HUDEP-2 (cell line): ENCODE data around the gene AIFM3.
A peak's percentile ranks its signal among the peaks of the same experiment; 100 is the strongest.

ENCODE experiments used
- DNase-seq, 76 experiments: peaks; one replicate each; lab custom pipeline; 2025; ENCODE audit not compliant: unreplicated experiment in 76 of 76; lab: John Stamatoyannopoulos, UW

Gene AIFM3

DNA sequence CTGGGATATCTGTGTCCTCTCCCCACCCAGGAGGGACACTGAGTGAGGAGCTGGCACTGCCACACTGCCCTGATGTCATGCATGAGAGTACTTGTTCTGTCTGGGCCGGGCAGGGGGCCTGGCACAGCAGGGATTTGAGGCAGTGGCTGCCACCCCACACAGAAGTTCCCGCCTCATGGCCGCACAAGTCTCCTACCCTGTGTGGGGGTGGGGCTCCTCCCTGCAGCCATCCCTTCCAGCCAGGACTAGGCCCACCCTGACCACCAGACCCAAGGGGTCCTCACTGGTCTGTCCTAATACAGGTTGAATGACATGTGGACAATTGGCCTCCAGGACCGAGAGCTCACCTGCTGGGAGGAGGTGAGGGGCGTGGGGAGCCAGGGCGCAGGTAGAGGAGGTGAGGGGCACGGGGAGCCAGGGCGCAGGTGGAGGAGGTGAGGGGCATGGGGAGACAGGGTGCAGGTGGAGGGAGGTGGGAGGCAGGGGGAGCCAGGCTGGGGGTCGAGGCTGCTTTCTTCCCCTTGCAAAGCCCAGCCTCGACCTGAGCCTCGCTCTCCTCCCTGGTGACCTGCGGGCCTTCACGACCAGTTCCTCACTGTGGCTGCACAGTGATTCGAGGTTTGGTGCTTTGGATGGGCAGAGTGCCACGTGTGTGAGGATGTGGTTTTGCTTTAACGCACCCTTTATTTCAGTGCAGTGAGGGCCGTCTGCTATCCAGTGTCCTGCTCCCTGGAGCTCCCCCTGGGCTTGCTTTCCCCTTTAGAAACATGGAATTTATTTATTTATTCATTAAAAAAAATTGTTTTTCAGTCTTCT lies 22.5 kb downstream of the AIFM3 start:
- no peak for DNase-seq

DNA sequence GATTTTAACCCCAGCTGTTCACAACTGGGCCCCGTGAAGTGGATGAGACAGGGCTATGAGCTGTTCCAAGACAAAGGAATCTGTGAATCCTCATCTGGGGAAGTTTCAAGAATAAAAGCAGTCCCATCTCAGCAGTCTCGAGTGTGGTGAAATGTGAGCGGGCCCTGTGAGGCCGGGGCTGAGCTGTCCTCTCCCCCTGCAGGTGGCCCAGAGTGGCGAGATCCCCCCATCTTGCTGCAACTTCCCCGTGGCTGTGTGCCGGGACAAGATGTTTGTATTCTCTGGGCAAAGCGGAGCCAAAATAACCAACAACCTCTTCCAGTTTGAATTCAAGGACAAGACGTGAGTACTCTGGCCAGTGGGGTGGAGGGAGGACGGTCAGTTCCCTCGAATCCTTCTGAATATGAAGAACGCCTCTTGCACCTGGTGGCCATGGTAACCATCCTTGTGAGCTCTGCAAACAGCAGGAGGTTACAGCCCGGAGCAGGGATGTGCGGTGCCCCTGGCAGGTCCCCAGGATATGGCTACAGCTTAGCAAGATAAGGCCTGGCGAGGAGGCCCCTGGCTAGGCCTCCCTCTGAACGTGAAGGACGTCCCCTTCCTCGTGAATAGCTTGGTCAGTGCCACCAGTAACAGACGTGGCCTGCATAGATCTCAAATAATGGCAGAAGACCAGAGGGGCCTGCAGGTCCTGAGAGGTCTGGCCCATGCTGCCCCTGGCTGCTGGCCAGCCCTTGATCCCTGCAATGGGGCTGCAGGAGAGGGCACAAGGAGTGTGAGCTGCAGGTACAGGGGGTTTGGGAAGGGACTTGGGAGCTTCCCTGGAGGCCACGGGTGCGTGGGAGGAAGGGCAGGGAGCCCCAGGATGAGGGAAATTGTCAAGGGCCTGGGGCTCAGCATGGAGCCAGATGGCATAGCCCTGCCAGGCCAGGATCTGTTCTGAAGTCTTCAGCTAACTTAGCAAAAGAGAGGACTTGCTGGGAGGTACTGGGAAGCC lies 23.4 kb downstream of the AIFM3 start:
- DNase-seq = peak in 4 of 76 experiments; percentile 4 to 24 (median 12)

DNA sequence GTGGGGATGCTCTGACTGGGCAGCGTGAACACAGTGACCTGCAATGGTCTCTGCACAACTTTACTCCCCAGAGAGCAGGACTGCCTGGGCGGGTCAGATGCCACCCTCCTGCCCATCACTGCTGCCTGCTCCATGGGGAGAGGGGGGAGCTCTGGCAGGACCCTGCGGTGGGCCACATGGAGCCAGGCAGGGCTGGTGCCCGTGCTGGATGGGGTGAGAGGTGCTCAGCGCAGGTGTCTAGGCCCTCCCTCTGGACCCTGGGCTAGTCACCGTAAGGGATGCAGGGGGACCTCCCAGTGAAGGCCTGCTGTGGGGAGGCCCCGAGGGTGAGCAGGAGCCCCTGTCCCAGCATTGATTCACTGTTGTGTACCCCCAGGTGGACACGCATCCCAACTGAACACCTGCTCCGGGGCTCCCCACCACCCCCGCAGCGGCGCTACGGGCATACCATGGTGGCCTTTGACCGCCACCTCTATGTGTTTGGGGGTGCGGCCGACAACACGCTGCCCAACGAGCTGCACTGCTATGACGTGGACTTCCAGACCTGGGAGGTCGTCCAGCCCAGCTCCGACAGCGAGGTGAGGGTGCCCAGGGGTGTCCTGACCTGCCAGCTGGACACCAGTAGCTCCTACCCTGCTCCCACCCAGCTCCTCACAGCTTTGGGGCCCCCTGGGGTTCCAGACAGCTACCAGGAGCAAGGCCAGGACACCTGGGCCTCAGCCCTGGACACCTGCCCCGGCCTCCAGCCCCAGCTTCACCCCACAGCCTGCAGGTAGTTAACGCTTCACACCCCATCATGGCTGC lies 24.4 kb downstream of the AIFM3 start:
- no peak for DNase-seq

GRCh38 chr22:20992056-20992442 lies 25.0 kb downstream of the AIFM3 start:
- no peak for DNase-seq

- DNase-seq = no peak
Observed at GRCh38 chr22:20992456-20993303, 25.6 kb downstream of the AIFM3 start.

- DNase-seq = no peak
Observed at GRCh38 chr22:20993304-20994127, 26.5 kb downstream of the AIFM3 start.

GRCh38 chr22:20994128-20994901 lies 27.3 kb downstream of the AIFM3 start:
- no peak for DNase-seq

DNA sequence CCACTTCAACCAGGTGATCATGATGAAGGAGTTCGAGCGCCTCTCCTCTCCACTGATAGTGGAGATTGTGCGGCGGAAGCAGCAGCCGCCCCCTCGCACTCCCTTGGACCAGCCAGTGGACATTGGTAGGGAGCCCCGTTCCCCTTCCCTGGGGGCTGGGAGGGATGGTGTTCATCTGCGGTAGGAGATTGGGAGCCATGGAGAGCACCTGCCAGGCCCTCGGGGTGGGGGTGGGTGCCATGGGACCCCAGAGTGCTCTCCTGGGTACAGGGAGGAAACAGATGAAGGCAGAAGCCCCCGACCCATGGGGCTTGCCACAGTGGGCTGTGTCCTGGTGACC lies 27.8 kb downstream of the AIFM3 start:
- DNase-seq = no peak

DNA sequence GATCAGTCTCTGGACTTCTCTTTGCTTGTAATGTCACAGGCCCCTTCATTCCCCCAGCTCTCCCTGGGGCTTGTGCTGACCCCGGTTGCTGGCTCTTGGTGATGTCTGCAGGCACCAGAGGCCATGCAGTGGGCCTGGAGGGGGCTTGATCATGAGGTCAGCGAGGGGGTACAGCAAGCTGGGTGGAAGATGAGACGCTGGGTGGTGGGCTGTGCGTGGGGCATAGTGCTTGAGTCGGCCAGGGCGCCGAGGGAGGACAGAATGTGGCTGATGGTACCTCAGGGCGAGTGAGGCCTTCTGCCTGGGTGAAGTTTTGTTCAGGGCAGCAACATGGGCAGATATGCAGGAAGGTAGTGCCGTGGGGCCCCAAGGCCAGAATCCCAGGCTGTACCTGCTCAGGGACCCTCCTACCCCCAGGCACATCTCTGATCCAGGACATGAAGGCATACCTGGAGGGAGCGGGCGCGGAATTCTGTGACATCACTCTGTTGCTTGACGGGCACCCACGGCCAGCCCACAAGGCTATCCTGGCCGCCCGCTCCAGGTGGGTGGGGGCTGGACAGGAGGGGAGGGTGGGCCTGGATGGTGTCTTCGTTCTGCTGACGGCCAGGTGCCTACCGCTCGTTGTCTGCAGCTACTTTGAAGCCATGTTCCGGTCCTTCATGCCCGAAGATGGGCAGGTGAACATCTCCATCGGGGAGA lies 28.4 kb downstream of the AIFM3 start:
- no peak for DNase-seq

DNA sequence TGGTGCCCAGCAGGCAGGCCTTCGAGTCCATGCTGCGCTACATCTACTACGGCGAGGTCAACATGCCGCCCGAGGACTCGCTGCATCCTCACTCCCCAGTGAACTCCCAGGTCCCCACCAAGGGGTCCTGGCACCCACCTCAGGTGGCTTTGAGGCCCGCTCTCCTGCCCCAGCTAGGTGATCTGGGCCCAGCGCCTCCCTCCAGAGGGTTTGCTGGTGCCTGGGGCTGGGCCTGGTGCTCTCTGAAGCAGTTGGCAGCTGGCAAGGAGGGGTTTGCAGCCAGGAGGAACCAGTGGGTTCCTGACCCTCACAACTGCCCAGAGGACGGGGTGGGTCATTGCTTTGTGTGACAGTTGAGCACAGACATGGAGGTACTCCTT lies 29.0 kb downstream of the AIFM3 start:
- no peak for DNase-seq

- no peak for DNase-seq
Observed at GRCh38 chr22:20996598-20997535, 29.8 kb downstream of the AIFM3 start.

- DNase-seq = no peak
Observed at GRCh38 chr22:20997536-20998257, 30.6 kb downstream of the AIFM3 start.

- DNase-seq = peak in 2 of 76 experiments; percentile 12 to 15
Observed at GRCh38 chr22:20998411-20999336, 31.6 kb downstream of the AIFM3 start.

DNA sequence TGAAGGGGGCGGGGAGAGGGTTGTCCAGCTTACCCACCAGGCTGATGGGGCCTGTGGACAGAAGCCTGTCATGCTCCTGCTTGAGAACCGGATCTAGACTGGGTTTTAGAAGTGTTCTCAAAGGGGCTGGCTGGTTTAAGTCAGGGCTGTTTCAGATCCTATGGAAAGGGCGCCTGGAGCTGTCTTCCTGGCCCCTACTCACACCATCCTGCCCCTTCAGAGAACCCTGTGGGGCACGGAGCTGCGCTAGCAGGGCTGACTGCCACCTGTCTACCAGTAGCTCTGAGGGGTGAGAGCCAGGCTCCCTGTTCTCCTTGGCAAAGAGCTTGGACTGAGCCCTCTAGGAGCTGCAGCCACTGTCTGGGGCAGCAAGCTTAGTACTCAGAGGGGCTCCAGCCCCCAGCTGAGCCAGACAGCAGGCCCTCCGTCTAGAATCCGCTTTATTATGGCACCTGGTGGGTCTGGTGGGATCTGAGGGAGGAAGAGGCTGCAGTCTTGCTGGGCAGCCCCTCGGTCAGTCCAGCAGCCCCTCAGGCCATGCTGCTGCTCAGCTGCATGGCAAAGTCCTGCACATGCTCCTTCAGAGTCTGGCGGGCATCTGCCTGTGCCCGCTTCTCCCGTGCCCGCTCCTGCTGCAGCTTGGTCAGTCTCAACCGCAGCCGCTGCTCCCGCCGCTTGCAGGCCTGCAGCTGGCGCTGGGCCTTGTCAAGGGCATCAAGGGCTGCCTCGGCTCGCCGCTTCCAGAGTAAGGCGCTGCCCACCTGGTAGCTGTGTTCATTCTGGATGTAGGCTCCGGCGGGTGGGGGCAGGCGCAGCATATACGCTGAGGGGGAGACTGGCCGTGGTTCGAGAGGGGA lies 32.5 kb downstream of the AIFM3 start:
- no peak for DNase-seq
